Umbilical cord (tissue), 2 donors: ENCODE measurements around the gene PTPRT. TPM values are rescaled to one million over a fixed set of nuclear protein-coding genes. Genes with fewer than 3 reads are reported as not detected.

Source experiments
- DNase-seq: peaks from one replicate; pipeline ENCODE4 v3.0.0-alpha.2; 2015; ENCODE audit warnings: low spot score
- total RNA-seq: library from RNA; depleted of rRNA; stranded (reverse); fragments of >200 nt; gene quantifications from one replicate; pipeline ENCODE4 v1.2.3, GENCODE V29; 2014; ENCODE audit warnings: low replicate concordance; ENCODE audit not compliant: insufficient read depth

PTPRT gene
- total RNA-seq, 1 donor from 2014 or later, result 17.8 TPM

DNA sequence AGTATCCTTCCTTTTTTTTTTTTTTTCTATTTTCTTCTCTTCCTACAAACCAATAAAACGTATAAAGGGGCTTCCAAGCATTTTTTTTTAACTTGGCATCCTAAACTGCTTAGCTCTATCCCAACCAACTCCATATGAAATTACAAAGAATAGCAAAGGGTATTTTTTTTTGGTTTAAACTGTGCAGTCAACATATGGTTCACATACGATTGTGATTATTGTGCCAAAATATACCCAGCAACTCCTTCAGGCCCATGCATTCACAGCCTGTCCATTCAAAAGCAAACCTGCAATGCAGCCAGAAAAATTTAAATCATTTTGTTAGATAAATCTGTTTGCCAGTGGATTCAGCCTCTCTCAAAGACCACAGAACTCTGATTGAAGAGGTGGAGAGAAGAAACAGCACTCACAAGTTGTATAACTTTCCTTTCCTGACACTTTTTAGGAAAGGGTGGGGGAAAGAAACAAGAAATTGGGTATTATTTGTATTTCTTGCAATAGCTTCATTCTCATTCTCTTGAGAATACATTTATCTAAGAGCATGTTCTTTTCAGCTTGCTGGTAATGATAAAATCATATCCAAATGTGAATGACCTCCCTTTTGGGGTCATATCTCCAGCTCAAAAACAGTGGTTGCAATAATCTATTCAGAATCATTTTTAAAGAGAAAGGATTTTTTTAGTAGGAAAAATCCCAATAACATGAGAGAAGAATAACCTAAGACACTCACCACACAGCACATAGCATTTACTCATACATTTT lies 870.3 kb downstream of the PTPRT start:
- no peak for DNase-seq

GRCh38 chr20:42313704-42314103 lies 876.0 kb downstream of the PTPRT start:
- DNase-seq, result no peak

DNA sequence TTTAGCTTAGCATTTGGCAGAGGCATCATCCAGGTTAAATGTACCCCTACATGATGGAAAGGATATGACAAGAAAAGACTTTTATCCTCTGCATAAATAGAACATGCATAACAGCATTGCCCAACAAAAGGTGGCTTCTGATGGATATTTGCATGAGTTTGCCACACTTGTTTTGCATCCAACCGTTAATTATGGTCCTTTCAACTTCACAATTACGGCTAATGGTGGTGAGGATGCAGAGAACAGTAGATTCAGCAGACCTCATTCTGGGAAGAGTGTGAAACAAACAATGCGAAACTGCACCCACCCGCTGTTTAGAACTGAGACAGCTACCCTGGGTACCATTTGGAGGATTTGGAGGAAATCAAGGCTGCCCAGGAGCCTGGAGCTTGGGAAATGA lies 880.7 kb downstream of the PTPRT start:
- DNase-seq, result no peak

GRCh38 chr20:42308171-42308570 lies 881.5 kb downstream of the PTPRT start:
- no peak for DNase-seq

DNA sequence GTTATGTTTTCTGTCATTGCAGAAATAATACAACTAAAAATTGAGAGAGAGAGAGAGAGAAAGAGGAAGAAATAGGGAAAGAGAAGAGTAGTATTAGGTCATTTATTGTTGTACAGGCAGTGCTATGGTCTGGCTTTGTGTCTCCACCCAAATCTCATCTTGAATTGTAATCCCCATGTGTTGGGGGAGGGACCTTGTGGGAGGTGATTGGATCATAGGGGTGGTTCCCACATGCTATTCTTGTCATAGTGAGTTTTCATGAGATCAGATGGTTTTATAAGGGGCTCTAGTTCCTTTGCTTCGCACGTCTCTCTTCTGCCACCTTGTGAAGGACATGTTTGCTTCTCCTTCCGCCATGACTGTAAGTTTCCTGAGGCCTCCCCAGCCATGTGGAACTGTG lies 894.1 kb downstream of the PTPRT start:
- peak; percentile 3 for DNase-seq

DNA sequence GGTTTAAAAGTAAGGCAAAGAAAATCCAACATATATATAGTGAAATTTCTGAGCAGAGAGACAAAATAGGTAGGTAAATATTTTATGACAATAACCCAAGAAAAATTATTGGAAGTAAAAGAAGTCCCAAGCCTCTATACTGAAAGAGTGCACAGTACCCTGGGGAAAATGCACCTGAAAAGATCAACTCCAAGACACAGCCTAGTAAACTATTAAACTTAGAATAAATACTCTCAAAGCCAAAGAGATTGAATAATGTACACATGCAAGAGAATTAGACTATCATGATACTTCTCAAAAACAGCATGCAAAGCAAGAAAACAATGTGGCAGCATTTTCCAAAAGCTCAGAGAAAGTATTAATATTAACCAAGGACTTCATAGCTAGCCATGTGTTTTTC lies 894.7 kb downstream of the PTPRT start:
- peak; percentile 28 for DNase-seq

- DNase-seq, result no peak
These were observed 907.9 kb downstream of the PTPRT start for GRCh38 chr20:42281801-42282200.

DNA sequence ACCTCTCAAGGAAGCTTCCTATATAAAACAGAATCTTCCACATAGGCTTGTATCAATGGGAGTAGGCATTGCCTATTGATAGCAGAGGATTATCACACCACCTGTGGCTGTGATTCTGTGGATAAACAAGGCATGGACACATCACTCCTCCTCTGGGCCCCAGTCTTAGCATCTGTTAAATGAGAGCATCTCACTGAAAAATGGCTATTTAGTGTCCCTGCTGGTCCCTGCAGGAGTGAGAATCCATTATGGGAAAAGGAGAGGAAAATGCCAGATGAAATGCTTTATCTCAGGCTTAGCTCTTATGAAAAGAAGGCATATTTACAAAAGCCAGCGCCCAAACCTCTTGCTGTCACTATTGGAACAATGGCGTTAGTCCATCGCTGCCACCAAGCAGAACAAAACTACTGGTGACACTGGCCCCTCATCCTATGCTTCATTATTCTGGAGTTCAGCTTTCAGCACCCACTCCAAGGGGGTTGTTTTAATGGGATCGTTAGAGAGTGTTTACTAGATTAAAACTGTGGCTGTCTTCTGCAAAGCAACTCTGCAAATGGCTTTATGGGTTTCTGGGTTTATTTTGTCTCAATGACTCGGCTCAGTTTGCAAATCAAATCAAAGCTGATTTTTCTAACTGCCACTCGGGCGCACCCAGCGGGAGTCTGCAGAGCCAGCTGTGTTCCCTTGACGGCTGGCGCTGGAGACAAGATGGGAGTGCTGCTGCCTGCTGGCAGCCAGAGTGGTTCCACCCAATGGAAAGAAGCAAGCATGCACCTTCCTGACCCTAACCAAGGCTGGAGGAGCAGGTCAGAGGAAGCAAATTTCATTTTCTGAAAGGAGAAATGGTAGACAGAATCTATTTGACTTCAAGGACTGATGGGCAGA lies 912.7 kb downstream of the PTPRT start:
- DNase-seq, result no peak

GRCh38 chr20:42274986-42275385 lies 914.7 kb downstream of the PTPRT start:
- DNase-seq, result no peak

- DNase-seq, result no peak
These were observed 917.2 kb downstream of the PTPRT start for GRCh38 chr20:42272516-42272915.

- no peak for DNase-seq
These were observed 919.2 kb downstream of the PTPRT start for GRCh38 chr20:42270539-42270938.

- DNase-seq, result no peak
These were observed 921.8 kb downstream of the PTPRT start for GRCh38 chr20:42267793-42268384.

DNA sequence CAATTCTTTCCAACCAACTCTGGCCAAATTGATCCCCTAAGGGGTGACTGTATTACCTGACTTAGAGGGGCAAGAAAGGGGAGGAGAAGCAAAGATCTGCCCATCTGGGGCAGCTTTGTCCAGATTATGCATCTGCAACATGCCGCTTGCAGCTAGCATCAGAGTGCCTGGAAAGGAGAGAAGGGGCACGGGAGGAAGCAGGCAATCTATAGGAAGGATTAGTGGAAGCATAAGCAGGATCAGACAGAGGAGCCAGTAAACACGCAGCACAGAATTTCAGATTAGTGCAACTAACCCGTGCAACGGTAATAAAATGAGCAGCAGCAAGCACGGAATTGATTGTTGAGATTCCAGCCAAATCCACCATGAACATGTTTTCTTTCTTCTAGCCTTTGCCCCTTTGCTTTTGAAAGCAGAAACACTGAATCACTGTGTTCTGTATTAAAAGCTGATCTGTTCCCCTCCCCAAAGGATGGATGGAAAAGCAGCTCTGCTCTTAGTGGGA lies 927.9 kb downstream of the PTPRT start:
- peak; percentile 92 for DNase-seq

DNA sequence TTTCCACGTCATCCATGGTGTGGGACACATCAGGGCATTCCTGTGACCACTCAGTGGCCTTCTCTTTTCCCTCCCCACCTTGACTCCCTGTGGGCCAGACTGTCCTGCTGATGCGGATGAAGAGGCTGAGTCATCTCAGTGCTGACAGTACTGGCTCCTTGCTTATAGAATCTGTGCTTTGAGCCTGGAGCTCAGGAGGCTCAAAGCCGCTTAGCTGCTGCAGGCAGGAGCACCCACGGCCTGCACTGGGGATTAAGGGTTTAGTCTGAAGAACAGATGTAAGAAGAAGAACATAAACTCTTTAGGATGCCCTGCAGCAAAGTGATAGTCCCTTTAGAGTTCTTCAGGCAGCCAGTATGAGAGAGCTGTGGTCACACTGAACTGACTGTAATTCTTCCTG lies 929.5 kb downstream of the PTPRT start:
- DNase-seq, result peak; percentile 95

DNA sequence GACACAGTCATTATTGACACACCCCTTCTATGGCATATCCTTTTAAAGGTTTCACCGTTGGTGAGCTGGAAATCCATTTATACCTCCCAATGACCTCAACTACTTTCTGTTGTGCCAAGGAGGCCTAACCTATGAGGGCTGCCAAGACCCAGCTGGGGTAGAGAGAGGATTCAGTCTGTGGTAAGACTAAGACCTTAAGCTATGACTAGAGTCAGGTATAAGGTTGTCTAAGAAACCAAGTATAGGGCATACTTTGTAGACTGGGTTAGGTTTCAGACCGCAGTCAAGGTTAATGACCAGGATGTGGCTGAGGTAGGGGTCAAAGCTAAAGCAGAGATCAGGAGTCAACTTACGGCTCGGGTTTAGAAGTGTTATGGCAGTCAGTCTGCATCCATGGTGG lies 930.3 kb downstream of the PTPRT start:
- DNase-seq, result no peak

- DNase-seq, result no peak
These were observed 931.0 kb downstream of the PTPRT start for GRCh38 chr20:42258564-42259302.

GRCh38 chr20:42255821-42256220 lies 933.9 kb downstream of the PTPRT start:
- peak; percentile 47 for DNase-seq

DNA sequence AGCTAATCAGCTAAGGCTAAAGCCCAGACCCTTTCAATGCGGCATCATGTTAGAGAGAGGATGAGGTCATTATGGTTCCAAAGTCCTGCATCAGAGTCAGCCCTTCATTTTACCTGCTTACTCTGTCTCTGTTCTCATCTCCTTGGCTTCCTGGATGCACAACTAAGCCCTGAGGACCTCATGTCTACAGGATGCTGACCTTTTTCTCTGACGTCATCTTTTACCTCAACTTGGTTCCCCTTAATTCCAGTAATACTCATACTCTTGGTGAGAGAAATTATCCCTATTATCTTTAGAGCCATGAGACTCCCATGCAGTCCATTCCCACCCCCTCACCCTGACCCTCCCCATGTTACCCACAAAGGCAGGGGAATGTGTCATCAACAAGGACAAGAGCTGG lies 935.0 kb downstream of the PTPRT start:
- no peak for DNase-seq

DNA sequence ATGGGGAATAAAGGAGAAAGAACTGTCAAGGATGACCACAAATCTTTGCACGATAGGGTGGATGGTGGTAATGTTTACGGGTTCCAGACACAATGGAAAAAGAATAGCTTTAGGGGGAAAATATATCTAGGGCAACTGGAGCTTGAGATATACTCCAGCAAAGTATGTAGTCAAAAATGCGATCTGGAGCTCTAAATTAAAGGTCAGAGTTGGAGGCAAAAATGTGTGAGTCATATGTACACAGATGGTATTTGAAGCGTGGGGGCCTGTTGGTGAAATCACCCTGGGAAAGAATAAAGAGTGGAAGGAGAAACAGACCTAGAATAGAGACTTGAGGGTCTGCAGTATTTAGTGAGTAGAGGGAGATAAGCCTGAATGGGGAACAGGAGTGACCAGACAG lies 937.6 kb downstream of the PTPRT start:
- peak; percentile 71 for DNase-seq

- DNase-seq, result no peak
These were observed 970.9 kb downstream of the PTPRT start for GRCh38 chr20:42218621-42219374.

DNA sequence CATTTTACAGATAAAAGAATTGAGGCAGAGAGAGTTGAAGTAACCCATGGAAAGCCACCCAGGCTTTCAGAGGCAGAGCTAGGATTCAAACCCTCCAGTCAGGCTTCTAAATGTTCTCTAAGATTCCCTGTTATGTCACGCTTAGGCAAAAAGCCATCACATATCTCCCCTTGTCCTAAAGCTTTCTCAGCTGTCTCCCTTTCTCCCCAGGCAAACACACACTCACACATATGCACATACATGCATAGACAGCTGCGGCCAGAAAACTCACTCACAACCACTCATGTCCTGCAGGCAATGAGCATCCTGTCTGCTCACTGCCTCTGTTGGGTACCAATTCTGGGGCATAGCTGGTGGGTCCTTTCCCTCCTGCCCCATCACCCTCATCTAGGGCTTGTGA lies 975.6 kb downstream of the PTPRT start:
- no peak for DNase-seq
